HAP-1 (cell line): ENCODE measurements around the gene TIMMDC1.
A peak's percentile ranks its signal among the peaks of the same experiment; 100 is the strongest.
"Not testable (repeated sequence)": the region's sequence is repeated elsewhere in the genome, so short reads cannot be mapped to it uniquely, and the experiment has no call there.

Source experiments
- DNase-seq, 2 experiments: peaks; one replicate each; pipeline ENCODE4 v3.0.0-alpha.2; 2016 to 2020; ENCODE audit warnings: low spot score in 2 of 2
- H3K27me3 ChIP-seq: fragments of 250-450 bp; sonication (Bioruptor Pico); 2 replicates; pipeline ENCODE4 v1.5.1; 2020; ENCODE audit warnings: low read depth, mild to moderate bottlenecking, moderate library complexity
- H3K36me3 ChIP-seq: fragments of 250-450 bp; sonication (Bioruptor Pico); replicated peaks from 2 replicates; pipeline ENCODE4 v1.5.1; 2020; ENCODE audit warnings: mild to moderate bottlenecking
- H3K4me1 ChIP-seq: fragments of 250-450 bp; sonication (Bioruptor Pico); 2 replicates; pipeline ENCODE4 v1.5.1; 2020; ENCODE audit warnings: mild to moderate bottlenecking
- H3K4me3 ChIP-seq: fragments of 250-450 bp; sonication (Bioruptor Pico); 2 replicates; pipeline ENCODE4 v1.5.1; 2020; ENCODE audit warnings: mild to moderate bottlenecking, moderate library complexity
- H3K9me3 ChIP-seq: fragments of 250-450 bp; sonication (Bioruptor Pico); 2 replicates; pipeline ENCODE4 v1.5.1; 2020; ENCODE audit warnings: mild to moderate bottlenecking, moderate library complexity
- in situ Hi-C: fragments of 300-500 bp; cut with MboI; formaldehyde crosslinking; loops from 3 replicates; pipeline ENCODE4 v1.14.3; 2020; ENCODE audit warnings: low sequenced_read_pairs, inconsistent platforms, mixed read lengths

Gene TIMMDC1

GRCh38 chr3:119553823-119554415 is 55.6 kb downstream of the TIMMDC1 start:
- no peak overlapping the region for H3K4me3 ChIP-seq

GRCh38 chr3:119555309-119555735 is 57.0 kb downstream of the TIMMDC1 start:
- in situ Hi-C loops = no loop called here
- no peaks in the 10 kb centered on the region for H3K36me3 ChIP-seq
- H3K9me3 ChIP-seq = no peaks in the 10 kb centered on the region
- H3K27me3 ChIP-seq = no peaks in the 10 kb centered on the region
- H3K4me1 ChIP-seq = no peaks in the 10 kb centered on the region
- DNase-seq = no peak
- no peak overlapping the region for H3K4me3 ChIP-seq

More at GRCh38 chr3:119553823-119554415, 55.6 kb downstream of the TIMMDC1 start:
- H3K36me3 ChIP-seq = no peaks in the 10 kb centered on the region
- no peak for DNase-seq
- H3K27me3 ChIP-seq = no peaks in the 10 kb centered on the region
- no peaks in the 10 kb centered on the region for H3K9me3 ChIP-seq
- H3K4me1 ChIP-seq = no peaks in the 10 kb centered on the region
- in situ Hi-C loops = no loop called here

- Histone ChIP-seq H3K27me3 (no peaks in the 10 kb centered on the region), H3K36me3 (no peaks in the 10 kb centered on the region), H3K4me3 (no peak overlapping the region), H3K4me1 (no peaks in the 10 kb centered on the region), H3K9me3 (no peaks in the 10 kb centered on the region)
- no peak for DNase-seq
- in situ Hi-C loops = no loop called here
Measured at GRCh38 chr3:119555929-119556328, 57.6 kb downstream of the TIMMDC1 start.

DNA sequence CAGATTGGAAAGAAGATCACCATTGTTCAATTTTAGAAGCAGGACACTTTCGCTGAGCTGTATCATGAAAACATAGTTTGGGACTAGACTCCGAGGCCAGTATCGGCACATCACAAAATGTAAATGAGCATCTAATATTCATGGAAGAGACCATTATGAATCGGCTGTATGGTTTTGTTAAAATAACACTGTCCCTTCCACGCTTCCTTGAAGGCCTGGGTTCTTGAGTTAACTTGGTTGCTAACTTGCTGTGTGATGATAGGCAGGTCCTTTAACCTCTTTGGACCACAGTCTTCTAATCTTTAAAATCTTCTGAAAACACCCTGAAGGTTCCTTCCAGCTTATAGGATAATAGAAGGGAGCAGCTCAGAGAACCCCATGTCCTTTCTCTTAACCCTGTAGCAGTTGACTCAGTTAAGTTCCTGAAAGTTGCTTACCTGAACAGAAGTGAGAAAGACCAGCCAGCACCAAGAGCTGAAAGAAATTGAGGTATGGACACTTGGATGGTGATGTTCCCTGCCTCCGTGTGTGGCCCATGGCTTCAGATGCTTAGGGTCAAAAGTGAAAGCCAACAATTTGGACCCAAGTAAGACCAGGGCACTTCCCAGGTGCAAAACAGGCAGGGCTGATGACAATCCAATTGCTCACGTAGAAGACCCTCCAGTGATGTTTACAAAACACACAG is 59.0 kb downstream of the TIMMDC1 start:
- Histone ChIP-seq H3K36me3 (no peaks in the 10 kb centered on the region), H3K27me3 (no peaks in the 10 kb centered on the region), H3K4me3 (no peak overlapping the region), H3K4me1 (no peaks in the 10 kb centered on the region), H3K9me3 (no peaks in the 10 kb centered on the region)
- no peak for DNase-seq
- in situ Hi-C loops = no loop called here

GRCh38 chr3:119557877-119558269 is 59.5 kb downstream of the TIMMDC1 start:
- DNase-seq = no peak
- H3K4me3 ChIP-seq = no peak overlapping the region
- H3K4me1 ChIP-seq = no peaks in the 10 kb centered on the region
- H3K36me3 ChIP-seq = no peaks in the 10 kb centered on the region
- H3K27me3 ChIP-seq = no peaks in the 10 kb centered on the region
- in situ Hi-C loops = no loop called here
- no peaks in the 10 kb centered on the region for H3K9me3 ChIP-seq

DNA sequence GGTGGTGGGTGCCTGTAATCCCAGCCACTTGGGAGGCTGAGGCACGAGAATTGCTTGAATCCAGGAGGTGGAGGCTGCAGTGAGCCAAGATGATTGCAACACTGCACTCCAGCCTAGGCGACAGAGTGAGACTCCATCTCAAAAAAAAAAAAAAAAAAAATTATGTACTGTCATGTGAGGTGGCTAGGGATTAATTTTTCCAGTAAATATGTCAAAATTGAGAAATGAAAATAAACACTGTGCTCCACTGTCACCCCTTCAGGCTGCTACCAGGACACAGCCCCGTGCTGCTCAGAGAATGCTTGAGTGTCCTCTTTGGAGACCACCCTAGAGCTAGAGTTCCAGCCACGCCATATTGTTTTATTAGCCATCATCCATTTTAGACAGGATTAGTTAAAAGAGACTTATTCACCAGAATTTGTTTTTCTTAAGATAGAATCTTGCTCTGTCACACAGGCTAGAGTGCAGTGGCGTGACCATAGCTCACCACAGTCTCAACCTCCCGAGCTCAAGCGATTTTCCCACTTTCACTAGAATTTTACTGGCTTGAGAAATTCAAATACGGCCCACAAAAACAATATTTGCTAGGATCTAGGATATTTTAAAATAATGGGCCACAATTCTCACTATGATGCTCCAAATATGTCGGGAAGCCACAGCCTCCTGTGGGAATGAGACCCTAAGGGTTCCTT is 60.4 kb downstream of the TIMMDC1 start:
- no peaks in the 10 kb centered on the region for H3K4me1 ChIP-seq
- H3K4me3 ChIP-seq = no peak overlapping the region
- in situ Hi-C loops = no loop called here
- H3K27me3 ChIP-seq = no peaks in the 10 kb centered on the region
- no peaks in the 10 kb centered on the region for H3K36me3 ChIP-seq
- no peak for DNase-seq
- no peaks in the 10 kb centered on the region for H3K9me3 ChIP-seq

- Histone ChIP-seq H3K9me3 (no peaks in the 10 kb centered on the region), H3K27me3 (no peaks in the 10 kb centered on the region), H3K4me1 (no peaks in the 10 kb centered on the region), H3K4me3 (no peak within 1 kb of the TSS), H3K36me3 (no peaks in the 10 kb centered on the region)
- peak; percentile 33 to 69 for DNase-seq
- in situ Hi-C loops = no loop called here
Measured at GRCh38 chr3:119559441-119559963, 61.2 kb downstream of the TIMMDC1 start, which contains the start of gene CD80. Gene CD80, minus strand, starts transcription at chr3:119559614. Its CDS starts 1,886 bp downstream, at chr3:119557728.

GRCh38 chr3:119560160-119560559 is 61.8 kb downstream of the TIMMDC1 start:
- no peak for DNase-seq
- no peaks in the 10 kb centered on the region for H3K9me3 ChIP-seq
- no peaks in the 10 kb centered on the region for H3K4me1 ChIP-seq
- H3K36me3 ChIP-seq = no peaks in the 10 kb centered on the region
- no peaks in the 10 kb centered on the region for H3K27me3 ChIP-seq
- in situ Hi-C loops = no loop called here
- H3K4me3 ChIP-seq = no peak overlapping the region

- DNase-seq = no peak
- Histone ChIP-seq H3K9me3 (no peaks in the 10 kb centered on the region), H3K4me1 (no peaks in the 10 kb centered on the region), H3K4me3 (no peak overlapping the region), H3K27me3 (peaks cover 5% of the 10 kb centered on the region), H3K36me3 (no peaks in the 10 kb centered on the region)
- in situ Hi-C loops = no loop called here
Measured at GRCh38 chr3:119562307-119562961, 64.1 kb downstream of the TIMMDC1 start.

DNA sequence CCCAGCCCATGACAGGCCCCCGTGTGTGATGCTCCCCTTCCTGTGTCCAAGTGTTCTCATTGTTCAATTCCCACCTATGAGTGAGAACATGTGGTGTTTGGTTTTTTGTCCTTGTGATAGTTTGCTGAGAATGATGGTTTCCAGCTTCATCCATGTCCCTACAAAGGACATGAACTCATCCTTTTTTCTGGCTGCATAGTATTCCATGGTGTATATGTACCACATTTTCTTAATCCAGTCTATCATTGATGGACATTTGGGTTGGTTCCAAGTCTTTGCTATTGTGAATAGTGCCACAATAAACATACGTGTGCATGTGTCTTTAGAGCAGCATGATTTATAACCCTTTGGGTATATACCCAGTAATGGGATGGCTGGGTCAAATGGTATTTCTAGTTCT is 65.0 kb downstream of the TIMMDC1 start:
- H3K27me3 ChIP-seq, in situ Hi-C loops, H3K36me3 ChIP-seq, DNase-seq, H3K4me1 ChIP-seq, H3K4me3 ChIP-seq, H3K9me3 ChIP-seq: not testable (repeated sequence)

DNA sequence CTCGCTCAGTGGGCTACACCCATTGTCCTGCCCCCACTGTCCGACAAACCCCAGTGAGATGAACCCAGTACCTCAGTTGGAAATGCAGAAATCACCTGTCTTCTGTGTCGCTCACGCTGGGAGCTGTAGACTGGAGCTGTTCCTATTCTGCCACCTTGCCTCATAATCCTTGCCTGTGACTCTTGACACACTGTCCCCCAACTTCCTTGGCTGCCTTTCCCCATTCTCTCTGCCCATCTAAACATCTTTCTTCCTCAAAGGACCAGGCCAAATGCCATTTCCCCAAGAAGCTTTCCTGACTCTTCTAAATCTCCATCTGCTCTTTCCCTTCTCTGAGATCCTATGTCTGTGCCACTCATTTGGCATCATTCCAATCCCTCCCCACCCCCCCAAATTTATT is 70.8 kb downstream of the TIMMDC1 start:
- Histone ChIP-seq H3K4me3 (no peak overlapping the region), H3K9me3 (no peaks in the 10 kb centered on the region), H3K27me3 (peaks cover 5% of the 10 kb centered on the region), H3K4me1 (no peaks in the 10 kb centered on the region), H3K36me3 (no peaks in the 10 kb centered on the region)
- in situ Hi-C loops = no loop called here
- DNase-seq = no peak

DNA sequence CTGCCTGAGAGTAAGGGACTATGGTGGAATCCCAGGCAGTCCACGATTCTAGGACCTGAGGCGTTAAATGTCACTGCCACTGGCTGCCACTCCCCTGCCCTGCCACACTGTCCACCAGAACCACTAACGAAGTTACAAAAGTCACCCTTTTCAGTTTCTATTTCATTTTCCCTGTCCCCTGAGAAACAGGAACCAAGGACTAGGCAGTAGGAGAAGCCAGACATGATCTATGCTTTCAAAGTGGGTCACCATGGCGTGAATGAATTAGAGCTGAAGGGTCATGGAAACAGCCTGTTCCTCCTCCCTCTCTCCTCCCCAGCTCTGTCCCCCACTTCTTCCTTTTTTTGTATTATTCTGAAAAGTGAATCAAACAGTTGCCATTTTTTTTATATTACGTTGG is 71.9 kb downstream of the TIMMDC1 start:
- DNase-seq = no peak
- H3K4me1 ChIP-seq = no peaks in the 10 kb centered on the region
- in situ Hi-C loops = no loop called here
- H3K9me3 ChIP-seq = no peaks in the 10 kb centered on the region
- no peak overlapping the region for H3K4me3 ChIP-seq
- H3K27me3 ChIP-seq = peaks cover 5% of the 10 kb centered on the region
- no peaks in the 10 kb centered on the region for H3K36me3 ChIP-seq

GRCh38 chr3:119571230-119571629 is 72.9 kb downstream of the TIMMDC1 start:
- Histone ChIP-seq H3K36me3 (no peaks in the 10 kb centered on the region), H3K27me3 (peaks cover 2% of the 10 kb centered on the region; the same call in 1 of the 2 replicates), H3K9me3 (no peaks in the 10 kb centered on the region), H3K4me3 (no peak overlapping the region), H3K4me1 (no peaks in the 10 kb centered on the region)
- in situ Hi-C loops = no loop called here
- DNase-seq = no peak
